Right hindlimb (tissue), 1 donor: ENCODE results near the gene XPO4.
A peak's percentile ranks its signal among the peaks of the same experiment; 100 is the strongest.
"Not testable (repeated sequence)": the region's sequence is repeated elsewhere in the genome, so short reads cannot be mapped to it uniquely, and the experiment has no call there.

Experiments used
- DNase-seq: peaks from one replicate; pipeline ENCODE4 v3.0.0-alpha.2; 2018

Gene XPO4

DNA sequence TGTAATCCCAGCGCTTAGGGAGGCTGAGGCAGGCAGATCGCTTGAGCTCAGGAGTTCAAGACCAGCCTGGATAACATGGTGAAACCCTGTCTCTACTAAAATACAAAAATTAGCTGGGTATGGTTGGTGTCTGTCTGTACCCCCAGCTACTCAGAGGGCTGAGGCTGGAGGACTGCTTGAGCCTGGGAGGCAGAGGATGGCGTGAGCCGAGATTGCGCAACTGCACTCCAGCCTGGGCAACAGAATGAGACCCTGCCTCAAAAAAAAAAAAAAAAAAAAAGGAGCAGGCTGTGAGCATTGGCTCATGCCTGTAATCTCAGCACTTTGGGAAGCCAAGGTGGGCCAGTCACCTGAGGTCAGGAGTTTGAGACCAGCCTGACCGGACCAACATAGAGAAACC is 12.0 kb downstream of the XPO4 start:
- DNase-seq, result not testable (repeated sequence)

DNA sequence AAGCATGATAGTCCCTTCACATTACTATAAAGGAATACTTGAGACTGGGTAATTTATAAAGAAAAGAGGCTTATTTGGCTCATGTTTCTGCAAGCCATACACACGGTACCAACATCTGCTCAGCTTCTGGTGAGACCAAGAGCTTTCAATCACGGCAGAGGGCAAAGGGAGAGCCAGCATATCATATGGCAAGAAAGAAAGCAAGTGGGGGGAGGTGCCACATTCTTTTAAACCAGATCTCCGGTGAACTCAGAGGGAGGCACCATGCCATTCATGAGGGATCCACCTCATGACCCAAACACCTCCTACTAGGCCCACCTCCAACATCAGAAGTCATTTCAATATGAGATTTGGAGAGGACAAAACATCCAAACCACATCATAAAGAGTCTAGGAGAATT is 20.3 kb downstream of the XPO4 start:
- DNase-seq, result no peak

GRCh38 chr13:20877902-20878301 is 24.6 kb downstream of the XPO4 start:
- no peak for DNase-seq

DNA sequence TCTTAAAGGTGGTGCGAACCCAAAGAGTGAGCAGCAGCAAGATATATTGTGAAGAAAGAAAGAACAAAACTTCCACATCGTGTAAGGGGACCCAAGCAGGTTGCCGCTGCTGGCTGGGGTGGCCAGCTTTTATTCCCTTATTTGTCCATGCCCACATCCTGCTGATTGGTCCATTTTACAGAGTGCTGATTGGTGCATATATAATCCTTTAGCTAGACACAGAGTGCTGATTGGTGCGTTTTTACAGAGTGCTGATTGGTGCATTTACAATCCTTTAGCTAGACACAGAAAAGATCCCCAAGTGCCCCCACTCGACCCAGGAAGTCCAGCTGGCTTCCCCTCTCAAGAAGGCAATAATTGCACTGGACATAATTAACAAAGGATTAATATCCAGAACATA is 25.7 kb downstream of the XPO4 start:
- DNase-seq, result not testable (repeated sequence)

DNA sequence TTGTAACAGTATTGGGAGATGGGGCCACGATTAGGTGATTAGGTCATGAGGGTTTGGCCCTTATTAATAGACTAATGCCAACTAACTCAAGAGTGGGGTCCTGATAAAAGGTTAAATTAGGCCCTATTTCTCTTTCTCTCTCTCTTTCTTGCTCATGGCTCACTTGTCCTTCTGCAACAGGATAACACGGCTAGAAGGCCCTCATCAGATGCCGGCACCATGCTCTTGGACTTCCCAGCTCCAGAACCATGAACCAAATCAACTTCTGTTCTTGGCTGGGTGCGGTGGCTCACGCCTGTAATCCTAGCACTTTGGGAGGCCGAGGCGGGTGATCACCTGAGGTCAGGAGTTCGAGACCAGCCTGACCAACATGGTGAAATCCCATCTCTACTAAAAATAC is 28.1 kb downstream of the XPO4 start:
- DNase-seq, result not testable (repeated sequence)

GRCh38 chr13:20873348-20873747 is 29.2 kb downstream of the XPO4 start:
- DNase-seq, result no peak

DNA sequence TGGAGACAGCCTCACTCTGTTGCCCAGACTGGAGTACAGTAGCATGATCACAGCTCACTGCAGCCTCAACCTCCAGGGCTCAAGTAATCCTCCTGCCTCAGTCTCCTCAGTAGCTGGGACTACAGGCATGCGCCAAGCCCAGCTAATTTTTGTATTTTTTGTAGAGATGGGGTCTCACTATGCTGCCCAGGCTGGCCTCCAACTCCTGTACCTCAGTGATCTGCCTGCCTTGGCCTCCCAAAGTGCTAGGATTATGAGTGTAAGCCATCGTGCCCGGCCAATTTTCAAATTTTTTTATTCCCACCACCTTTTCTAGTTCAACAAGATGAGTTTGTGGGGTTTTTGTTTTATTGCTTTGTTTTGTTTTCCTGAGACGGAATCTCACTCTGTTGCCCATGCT is 31.7 kb downstream of the XPO4 start:
- no peak for DNase-seq

GRCh38 chr13:20869540-20869939 is 33.0 kb downstream of the XPO4 start:
- no peak for DNase-seq

DNA sequence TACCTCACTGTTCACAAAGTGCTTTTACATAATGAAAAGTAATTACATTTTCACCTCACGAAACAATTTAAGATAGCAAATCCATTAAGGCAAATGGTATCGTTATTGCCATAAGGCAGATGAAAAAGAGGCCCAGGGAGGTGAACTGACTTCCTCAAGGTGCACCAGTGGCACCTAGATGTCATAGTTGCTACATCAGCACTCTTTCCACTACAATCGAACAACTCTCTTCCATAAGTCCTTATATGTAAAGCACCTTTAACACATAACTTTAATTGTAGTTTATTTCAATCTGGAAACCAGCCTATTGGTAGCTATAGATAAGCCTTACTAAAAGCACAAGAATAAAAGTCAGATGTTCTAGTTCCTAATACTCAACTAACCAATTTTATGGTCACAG is 35.1 kb downstream of the XPO4 start:
- no peak for DNase-seq

DNA sequence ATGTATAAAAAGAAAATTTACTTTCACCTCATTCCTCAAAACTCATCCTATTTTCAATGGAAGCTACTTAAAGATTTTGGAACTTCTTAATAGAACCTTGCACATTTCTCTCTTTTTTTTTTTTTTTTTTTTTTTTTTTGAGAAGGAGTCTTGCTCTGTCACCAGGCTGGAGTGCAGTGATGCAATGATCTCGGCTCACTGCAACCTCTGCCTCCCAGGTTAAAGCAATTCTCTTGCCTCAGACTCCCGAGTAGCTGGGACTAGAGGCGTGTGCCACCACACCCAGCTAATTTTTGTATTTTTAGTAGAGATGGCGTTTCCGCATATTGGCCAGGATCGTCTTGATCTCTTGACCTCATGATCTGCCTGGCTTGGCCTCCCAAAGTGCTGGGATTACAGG is 40.9 kb downstream of the XPO4 start:
- not testable (repeated sequence) for DNase-seq

DNA sequence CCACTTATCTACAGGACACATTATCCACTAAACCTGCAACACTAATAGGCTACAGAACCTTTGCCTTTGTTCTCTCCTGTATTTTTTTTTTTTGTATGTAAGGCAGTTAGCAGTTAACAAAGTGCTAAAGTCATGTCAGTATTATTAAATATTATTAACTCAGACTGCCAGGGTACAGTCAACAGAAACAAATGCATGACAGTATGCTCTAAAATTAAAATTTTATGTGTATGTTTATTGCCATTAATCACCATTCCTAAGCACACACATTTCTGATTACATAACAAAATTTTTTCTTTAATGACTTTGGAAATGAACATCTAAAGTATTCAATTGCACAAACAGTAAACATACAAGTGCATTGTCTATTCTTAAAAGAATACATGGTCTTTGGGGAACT is 41.7 kb downstream of the XPO4 start:
- DNase-seq, result no peak

DNA sequence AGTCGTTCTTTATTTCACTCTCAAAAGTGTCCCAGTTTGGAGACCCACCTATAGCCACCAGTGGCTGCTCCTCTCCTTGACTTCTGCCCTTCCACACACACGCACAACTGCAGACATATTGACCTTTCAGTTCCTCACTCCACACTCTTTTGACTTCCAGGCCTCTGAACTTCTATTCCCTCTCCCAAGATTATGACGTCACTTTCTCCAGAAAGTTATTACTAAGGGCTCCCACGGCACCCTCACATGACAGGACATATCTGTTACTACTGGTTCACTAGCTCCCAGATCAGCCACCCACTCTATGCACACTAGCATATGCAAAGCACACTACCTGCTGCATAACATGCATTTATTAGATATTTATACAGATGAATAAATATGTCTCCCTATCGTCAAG is 45.9 kb downstream of the XPO4 start:
- no peak for DNase-seq

DNA sequence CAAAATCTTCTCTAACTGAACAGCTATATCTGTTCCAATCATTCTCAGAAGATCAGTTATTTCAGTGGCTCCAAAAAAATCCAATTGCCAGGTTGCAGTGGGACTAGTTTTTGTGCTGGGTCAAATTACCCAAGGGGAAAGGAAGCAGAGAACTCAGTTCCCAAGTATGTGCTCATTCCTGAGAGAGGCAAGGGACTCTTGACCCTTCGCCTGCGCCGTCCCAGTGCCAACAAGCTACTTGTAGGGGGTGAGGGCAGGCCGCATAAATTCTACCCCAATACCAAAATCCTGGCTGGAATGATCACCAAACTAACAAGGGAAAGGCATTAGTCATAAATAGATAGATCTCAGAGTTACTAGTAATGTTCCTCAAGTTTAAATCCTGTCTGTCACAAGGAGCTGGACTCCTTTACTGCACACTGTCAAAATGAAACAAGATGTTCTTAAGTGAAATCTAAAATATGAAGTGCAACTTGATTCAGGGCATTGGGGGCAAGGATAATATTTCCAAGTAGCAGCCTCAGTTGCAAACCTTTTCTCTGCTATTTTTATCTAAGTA is 50.6 kb downstream of the XPO4 start:
- DNase-seq, result no peak

DNA sequence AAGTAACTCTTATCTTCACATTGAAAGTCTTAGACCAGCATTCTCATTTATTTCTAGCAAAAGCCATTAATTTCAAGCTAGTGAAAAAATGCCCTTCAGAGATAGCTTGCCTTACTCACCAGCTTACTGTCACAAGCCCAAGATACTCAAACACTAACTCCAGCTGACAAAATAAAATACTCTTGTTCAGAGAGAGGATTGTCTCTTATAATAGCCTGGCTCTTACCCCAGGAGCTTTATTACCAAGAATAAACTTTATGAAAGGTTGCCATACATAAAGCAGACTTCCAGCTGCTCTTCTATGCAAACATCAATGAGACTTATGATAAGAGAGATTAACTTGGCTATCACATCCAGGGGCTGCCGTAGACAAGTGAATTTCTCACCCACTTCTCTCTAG is 53.6 kb downstream of the XPO4 start:
- DNase-seq, result no peak

DNA sequence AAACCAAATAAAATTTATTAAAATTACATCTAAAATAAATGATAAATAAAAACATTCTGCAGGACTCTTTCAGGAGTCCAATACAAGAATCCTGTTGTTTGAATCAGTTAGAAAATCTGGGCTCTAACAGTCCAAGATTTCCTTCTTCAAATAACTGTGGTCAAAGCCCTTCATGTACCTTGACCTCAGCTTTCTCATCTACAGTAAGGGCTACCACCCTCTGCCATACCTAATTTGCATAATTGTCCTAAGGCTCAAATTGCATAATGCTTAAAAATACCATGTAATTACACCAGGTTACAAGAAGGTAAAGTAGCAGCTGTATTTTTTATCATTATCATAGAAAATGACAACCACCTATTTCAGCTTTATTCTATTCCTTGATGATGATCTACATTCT is 54.3 kb downstream of the XPO4 start:
- no peak for DNase-seq

DNA sequence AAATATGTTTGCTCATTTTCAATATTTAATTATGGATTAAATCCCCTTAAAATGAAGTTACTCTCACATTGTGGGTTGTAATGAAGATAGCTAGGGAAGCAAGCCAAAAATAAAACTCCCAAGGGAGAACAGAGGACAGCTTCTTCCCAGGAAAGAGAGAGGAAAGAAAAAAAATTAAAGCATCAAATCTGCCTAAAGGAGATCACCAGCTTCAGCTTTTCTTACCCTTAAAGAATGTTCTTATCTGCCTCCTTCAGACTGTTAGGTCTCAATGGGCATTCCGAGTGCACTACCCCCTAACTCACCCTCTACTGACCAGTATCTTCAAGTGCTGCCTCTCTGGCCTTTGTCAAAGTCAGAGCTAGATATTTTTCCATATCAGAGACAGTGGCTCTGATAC is 55.2 kb downstream of the XPO4 start:
- DNase-seq, result no peak

GRCh38 chr13:20843166-20843565 is 59.4 kb downstream of the XPO4 start:
- DNase-seq, result peak; percentile 54

GRCh38 chr13:20840568-20840967 is 62.0 kb downstream of the XPO4 start:
- no peak for DNase-seq

- DNase-seq, result no peak
Observed at GRCh38 chr13:20833900-20834679, 68.5 kb downstream of the XPO4 start.

GRCh38 chr13:20832861-20833260 is 69.7 kb downstream of the XPO4 start:
- no peak for DNase-seq

- no peak for DNase-seq
Observed at GRCh38 chr13:20831933-20832332, 70.6 kb downstream of the XPO4 start.

GRCh38 chr13:20831254-20831653 is 71.3 kb downstream of the XPO4 start:
- DNase-seq, result no peak

- peak; percentile 30 for DNase-seq
Observed at GRCh38 chr13:20828539-20829364, 73.8 kb downstream of the XPO4 start.
